NCI-H2171 (cell line): ENCODE results near the gene DNAH12.
"Not testable (repeated sequence)": the region's sequence is repeated elsewhere in the genome, so short reads cannot be mapped to it uniquely, and the experiment has no call there.

Source experiments
- DNase-seq: peaks from one replicate; lab custom pipeline; 2025; lab: John Stamatoyannopoulos, UW

DNAH12 gene

DNA sequence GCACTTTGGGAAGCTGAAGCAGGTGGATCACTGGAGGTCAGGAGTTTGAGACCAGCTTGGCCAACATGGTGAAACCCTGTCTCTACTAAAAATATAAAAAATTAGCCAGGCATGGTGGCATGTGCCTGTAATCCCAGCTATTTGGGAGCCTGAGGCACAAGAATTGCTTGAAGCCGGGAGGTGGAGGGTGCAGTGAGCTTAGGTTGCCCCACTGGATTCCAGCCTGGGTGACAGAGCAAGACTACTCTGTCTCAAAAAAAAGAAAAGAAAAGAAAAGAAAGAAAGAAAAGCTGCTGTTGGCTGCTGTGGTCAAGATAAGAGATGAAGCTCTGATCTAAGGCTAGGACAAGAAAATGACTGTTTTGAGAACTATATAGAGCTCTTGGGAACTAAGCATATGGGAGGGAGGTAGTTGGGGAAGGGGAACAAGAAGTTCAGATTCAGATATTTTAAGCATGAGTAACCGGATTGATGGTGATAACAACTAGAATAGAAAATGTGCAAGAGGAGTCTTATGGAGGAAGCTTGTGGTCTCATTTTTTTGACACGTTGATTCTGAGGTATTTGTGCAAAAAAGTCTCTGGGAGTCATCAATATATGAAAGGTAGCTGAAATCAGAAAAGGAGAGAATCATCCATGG is 25.7 kb downstream of the DNAH12 start:
- no peak for DNase-seq

- DNase-seq: no peak
These were observed 32.0 kb downstream of the DNAH12 start for GRCh38 chr3:57512166-57512565.

DNA sequence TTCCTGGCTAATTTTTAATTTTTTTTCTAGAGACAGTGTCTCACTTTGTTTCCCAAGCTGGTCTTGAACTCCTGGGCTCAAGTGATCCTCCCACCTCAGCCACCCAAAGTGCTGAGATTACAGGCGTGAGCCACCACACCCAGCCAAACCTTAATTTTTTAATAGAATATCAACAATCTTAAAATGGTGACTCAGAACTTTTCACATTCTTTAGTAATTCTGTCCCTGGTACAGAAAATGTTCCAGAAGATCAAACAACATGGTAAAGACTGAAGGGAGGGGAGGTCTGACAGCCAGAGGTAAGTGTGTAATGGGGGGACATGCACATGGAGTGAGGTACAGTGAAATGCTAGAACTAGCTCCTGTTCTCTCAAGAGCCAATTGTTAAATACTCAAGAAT is 38.2 kb downstream of the DNAH12 start:
- DNase-seq: no peak

DNA sequence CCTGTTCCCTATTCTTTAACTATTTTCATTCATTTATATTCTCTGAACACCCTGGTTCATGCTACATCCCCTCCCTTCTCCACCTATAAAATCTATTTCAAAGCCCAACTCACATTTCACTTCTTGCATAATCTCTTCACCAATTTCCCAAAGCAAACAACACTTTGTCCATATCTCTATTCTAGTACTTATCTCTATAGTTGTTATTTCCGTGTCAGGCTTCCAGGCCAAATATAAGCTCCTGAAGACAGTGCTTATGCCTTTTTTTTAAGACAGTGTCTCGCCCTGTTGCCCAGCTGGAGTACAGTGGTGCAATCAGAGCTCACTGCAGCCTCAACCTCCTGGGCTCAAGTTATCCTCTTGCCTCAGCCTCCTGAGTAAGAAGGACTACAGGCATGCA is 43.6 kb downstream of the DNAH12 start:
- DNase-seq: no peak

DNA sequence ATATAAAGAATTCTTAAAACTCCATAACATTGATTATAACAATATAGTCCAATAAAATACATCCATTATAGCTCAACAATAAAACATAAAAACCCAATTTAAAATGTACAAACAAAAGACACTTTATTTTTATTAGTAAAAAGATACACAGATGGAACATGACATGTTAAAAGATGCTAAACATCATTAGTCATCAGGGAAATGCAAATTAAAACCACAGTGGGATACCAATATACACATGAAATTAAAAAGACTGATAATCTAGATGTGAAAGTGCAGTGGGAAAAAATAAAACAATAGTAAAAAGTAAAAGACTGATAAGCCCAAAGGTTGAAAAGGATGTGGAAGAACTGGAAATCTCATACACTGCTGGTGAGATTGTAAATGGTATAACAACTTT is 46.2 kb downstream of the DNAH12 start:
- DNase-seq: no peak

- no peak for DNase-seq
These were observed 59.6 kb downstream of the DNAH12 start for GRCh38 chr3:57484563-57484962.

DNA sequence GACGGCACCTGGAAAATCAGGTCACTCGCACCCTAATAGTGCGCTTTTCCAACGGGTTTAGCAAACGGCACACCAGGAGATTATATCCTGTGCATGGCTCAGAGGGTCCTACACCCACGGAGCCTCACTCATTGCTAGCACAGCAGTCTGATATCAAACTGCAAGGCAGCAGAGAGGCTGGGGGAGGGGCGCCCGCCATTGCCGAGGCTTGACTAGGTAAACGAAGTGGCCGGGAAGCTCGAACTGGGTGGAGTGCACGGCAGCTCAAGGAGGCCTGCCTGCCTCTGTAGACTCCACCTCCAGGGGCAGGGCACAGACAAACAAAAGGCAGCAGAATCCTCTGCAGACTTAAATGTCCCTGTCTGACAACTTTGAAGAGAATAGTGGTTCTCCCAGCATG is 67.0 kb downstream of the DNAH12 start:
- DNase-seq: not testable (repeated sequence)

GRCh38 chr3:57464801-57465200 is 79.3 kb downstream of the DNAH12 start:
- no peak for DNase-seq

DNA sequence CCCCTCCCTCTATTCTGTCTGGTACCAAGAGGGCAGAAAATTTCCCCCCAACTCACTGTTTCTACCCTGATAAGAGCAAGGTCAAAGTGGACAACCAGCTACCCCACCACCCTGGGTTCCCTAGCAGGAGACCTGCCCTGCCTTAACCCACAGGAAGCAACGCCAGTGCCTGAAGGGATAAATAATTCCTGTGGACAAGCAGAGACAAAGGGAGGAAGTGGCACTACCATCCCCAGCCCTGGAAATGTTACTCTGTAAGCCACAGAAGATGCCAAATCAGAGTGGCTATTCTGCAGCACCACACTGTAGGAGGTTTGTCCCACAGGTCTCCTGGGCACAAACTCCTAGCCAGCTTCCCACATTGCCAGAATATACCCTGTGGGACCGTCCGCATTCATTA is 80.1 kb downstream of the DNAH12 start:
- DNase-seq: no peak

DNA sequence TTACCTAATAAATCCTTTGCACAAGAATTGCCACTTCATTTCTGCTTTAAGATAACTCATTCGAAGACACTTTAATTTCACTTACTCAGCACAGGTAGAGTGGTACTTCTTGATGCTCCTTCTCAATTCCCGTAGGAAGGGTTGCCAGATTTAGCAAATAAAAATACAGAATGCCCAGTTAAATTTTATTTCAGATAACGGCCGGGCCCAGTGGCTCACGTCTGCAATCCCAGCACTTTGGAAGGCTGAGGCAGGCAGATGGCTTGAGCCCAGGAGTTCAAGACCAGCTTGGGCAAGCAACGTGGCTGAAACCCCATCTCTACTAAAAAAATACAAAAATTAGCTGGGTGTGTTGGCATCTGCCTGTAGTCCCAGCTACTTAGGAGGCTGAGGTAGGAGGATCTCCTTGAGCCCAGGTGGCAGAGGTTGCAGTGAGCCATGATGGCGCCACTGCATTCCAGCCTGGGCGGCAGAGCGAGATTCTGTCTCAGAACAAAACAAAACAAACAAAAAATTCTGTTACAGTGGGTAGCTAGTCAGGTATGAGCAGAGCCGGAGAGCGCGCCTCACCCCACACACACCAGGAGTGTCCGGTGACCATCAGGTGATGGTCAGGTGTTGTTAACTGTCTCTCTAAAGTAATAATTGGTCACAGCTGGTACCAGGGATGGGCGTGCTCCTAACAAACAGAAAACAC is 92.8 kb downstream of the DNAH12 start:
- no peak for DNase-seq

GRCh38 chr3:57449276-57449847 is 94.8 kb downstream of the DNAH12 start:
- DNase-seq: not testable (repeated sequence)

GRCh38 chr3:57448489-57448888 is 95.7 kb downstream of the DNAH12 start:
- DNase-seq: not testable (repeated sequence)

GRCh38 chr3:57446318-57446841 is 97.8 kb downstream of the DNAH12 start:
- DNase-seq: no peak

GRCh38 chr3:57444469-57444868 is 99.7 kb downstream of the DNAH12 start:
- DNase-seq: no peak

DNA sequence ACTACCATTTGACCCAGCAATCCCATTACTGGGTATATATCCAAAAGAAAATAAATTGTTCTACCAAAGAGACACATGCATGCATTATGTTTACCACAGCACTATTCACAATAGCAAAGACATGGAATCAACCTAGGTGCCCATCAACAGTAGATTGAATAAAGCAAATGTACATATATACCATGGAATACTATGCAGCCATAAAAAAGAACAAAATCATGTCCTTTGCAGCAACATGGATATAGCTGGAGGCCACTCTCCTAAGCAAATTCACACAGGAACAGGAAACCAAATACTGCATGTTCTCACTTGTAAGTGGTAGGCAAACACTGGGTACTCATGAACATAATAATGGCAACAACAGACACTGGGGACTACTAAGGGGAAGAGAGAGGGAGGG is 104.0 kb downstream of the DNAH12 start:
- DNase-seq: not testable (repeated sequence)

DNA sequence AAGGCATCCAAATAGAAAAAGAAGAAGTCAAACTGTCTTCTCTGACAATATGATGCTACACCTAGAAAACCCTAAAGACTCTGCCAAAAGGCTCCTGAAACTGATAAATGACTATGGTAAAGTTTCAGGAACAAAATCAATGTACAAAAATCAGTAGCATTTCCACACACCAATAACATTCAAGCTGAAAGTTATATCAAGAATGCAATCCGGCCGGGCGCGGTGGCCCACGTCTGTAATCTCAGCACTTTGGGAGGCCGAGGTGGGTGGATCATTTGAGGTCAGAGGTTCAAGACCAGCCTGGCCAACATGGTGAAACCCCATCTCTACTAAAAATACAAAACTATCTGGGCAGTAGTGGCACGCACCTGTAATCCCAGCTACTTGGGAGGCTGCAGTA is 105.7 kb downstream of the DNAH12 start:
- not testable (repeated sequence) for DNase-seq

- DNase-seq: no peak
These were observed 107.9 kb downstream of the DNAH12 start for GRCh38 chr3:57436195-57436761.

- no peak for DNase-seq
These were observed 110.1 kb downstream of the DNAH12 start for GRCh38 chr3:57434041-57434440.

DNA sequence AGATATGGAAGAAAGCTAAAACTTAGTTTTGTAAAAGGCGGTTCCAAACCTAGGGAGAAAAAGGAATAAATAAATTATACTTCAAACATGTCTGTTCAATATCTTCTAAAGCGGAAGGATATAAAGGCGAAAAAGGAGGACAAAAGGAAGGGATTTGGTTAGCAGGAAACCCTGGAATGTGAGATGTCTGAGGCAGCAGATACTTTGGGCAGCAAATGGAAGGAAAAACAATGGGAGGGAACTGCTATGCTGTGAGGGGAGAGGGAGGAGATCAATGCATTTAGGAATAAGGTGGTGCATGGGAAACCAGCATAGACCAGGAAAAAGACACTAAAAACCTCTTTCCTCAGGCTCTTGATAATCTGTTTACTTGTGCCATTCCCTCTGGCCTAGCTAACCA is 120.8 kb downstream of the DNAH12 start:
- DNase-seq: no peak

- no peak for DNase-seq
These were observed 122.8 kb downstream of the DNAH12 start for GRCh38 chr3:57421336-57421735.

- DNase-seq: no peak
These were observed 124.1 kb downstream of the DNAH12 start for GRCh38 chr3:57420001-57420400.

DNA sequence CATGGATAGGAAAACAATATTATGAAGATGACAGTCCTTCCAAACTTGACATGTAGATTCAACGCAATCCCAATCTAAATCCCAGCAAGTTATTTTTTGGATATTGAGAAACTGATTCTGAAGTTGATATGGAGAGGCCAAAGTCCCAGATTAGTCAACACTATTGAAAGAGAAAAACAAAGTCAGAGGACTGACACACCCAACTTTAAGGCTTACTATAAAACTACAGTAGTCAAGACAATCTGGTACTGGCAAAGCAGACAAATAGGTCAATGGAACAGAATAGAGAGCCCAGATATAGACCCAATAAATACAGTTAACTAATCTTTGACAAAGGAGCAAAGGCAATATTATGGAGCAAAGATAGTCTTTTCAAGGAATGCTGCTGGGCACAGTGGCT is 132.4 kb downstream of the DNAH12 start:
- DNase-seq: no peak

GRCh38 chr3:57409471-57409870 is 134.7 kb downstream of the DNAH12 start:
- DNase-seq: no peak
